SK-MEL-5 (cell line): ENCODE data around the gene CNST. TPM values are rescaled to one million over a fixed set of nuclear protein-coding genes. Genes with fewer than 3 reads are reported as not detected.

Source experiments
- DNase-seq: peaks from one replicate; pipeline ENCODE4 v3.0.0-alpha.2; 2016; ENCODE audit warnings: low read depth, low spot score
- in situ Hi-C: cut with HindIII; loops from 2 replicates; pipeline ENCODE4 v1.10.0; 2016; ENCODE audit warnings: low sequenced_read_pairs, high pct_unique_total_duplicates, low pct_unique_long_range_greater_than_20kb
- polyA plus RNA-seq, 2 experiments: library from polyadenylated mRNA; depleted of rRNA; stranded (reverse); fragments of >200 nt; gene quantifications; 2 replicates each; pipeline ENCODE4 v1.2.3, GENCODE V29; 2015
- total RNA-seq: library from RNA; depleted of rRNA; stranded (reverse); fragments of >200 nt; shearing (Covaris generic); gene quantifications from 2 replicates; pipeline ENCODE4 v1.2.3, GENCODE V29; 2014; rRNA removed

CNST gene
- 32.2 and 33.5 TPM in 2 replicates for total RNA-seq
- polyA plus RNA-seq (2015; cell fraction: cytosol; rRNA removed): 21.0 and 28.8 TPM in 2 replicates
- polyA plus RNA-seq (2015; cell fraction: nucleus; rRNA removed): 21.5 and 22.9 TPM in 2 replicates

GRCh38 chr1:246566128-246566812 is at the start of gene CNST, which contains the start of gene TFB2M:
Gene CNST (plus strand): TSS chr1:246566456. CDS start chr1:246591563, 25,107 bp downstream.
Gene TFB2M (minus strand): TSS chr1:246566261. CDS start chr1:246566138, 123 bp downstream.
- peak; percentile 99 for DNase-seq
- in situ Hi-C loops: no loop called here

- no peak for DNase-seq
- in situ Hi-C loops: no loop called here
These were observed 48.9 kb upstream of the CNST start for GRCh38 chr1:246517391-246517790.

GRCh38 chr1:246518456-246519205 is 47.6 kb upstream of the CNST start:
- in situ Hi-C loops: no loop called here

GRCh38 chr1:246519514-246519913 is 46.7 kb upstream of the CNST start:
- DNase-seq: no peak
- in situ Hi-C loops: no loop called here

More at GRCh38 chr1:246518456-246519205, 47.6 kb upstream of the CNST start:
- DNase-seq: no peak

DNA sequence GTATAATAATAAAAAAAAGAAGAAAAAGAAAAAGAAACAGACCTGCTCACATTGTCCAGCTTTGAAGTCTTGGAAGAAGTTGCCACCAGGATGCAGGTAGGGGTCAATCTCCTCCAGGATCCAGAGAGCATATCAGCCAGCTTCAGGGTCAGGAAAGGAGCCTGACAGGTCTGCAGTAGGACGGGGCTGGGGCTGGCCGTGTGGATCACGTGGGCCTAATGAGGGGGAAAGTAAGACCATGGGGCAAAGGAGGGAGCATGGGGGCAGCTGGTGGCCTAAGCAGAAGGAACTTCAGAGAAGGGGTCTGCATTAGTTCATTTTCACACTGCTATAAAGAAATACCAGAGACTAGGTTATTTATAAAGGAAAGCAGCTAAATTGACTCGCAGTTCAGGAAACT is 39.9 kb upstream of the CNST start:
- DNase-seq: no peak
- in situ Hi-C loops: loop anchor here (25.0 kb wide), 1 partner anchor 136 kb away; no protein-coding TSS in a partner anchor

- in situ Hi-C loops: loop anchor here (25.0 kb wide), 1 partner anchor 135 kb away; no protein-coding TSS in a partner anchor
- no peak for DNase-seq
These were observed 39.3 kb upstream of the CNST start for GRCh38 chr1:246526915-246527314.

DNA sequence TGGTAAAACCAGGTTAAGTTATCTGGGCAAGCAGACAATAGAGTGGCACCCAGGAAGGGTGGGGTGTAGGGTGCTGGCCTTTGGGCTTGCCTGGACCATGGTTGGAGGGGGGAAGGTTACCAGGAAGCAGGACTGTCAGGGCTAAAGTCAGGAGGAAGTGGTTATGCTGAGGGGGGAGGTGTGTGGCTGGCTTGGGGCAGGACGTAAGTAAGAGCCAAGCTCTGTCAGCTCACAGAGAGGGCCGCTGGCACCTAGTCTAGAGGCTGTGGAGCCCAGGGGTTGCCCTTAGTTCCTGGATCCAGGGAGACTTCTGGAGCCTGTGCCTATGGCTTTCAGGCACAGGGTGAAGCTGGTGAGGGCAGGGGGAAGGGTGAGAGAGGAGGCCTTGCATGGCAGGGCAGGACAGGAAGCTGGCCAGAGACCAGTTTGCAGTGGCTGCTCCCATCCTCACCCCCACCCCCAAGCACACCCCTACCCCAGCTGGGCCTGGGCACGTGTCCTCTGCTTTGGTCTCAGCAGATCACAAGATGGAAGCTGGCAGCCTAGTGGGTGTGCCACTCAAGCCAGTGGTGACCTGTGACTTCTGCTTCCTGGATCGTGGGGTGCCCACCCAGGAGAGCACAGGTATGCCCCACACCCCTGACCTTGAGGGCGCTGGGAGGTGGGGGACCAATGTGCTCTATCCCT is 38.7 kb upstream of the CNST start:
- in situ Hi-C loops: loop anchor here (25.0 kb wide), 1 partner anchor 135 kb away; no protein-coding TSS in a partner anchor
- no peak for DNase-seq

- DNase-seq: peak; percentile 47
- in situ Hi-C loops: loop anchor here (25.0 kb wide), 1 partner anchor 133 kb away; no protein-coding TSS in a partner anchor
These were observed 37.1 kb upstream of the CNST start for GRCh38 chr1:246528933-246529731.

- in situ Hi-C loops: loop anchor here (25.0 kb wide), 1 partner anchor 132 kb away; no protein-coding TSS in a partner anchor
- no peak for DNase-seq
These were observed 35.8 kb upstream of the CNST start for GRCh38 chr1:246530482-246530881.

- DNase-seq: no peak
- in situ Hi-C loops: loop anchor here (25.0 kb wide), 1 partner anchor 130 kb away; no protein-coding TSS in a partner anchor
These were observed 33.7 kb upstream of the CNST start for GRCh38 chr1:246532519-246532918.

GRCh38 chr1:246533371-246533905 is 32.8 kb upstream of the CNST start:
- in situ Hi-C loops: loop anchor here (25.0 kb wide), 1 partner anchor 129 kb away; no protein-coding TSS in a partner anchor
- DNase-seq: no peak

DNA sequence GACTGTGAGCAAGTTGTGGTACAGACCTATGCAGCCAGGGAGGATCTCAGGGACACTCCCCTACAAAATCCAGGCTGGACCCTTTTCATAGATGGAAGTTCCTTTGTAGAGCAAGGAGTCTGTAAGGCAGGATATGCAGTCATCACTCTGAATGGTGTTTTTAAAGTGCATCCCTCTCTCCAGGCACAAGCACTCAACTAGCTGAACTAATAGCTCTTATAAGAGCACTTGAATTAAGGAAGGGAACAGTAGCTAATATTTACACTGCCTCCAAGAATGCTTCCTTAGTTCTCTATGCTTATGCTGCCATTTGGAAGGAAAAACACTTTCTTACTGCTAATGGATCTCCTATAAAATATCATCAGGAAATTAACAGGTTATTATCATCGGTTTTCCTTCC is 32.1 kb upstream of the CNST start:
- in situ Hi-C loops: loop anchor here (25.0 kb wide), 1 partner anchor 128 kb away; no protein-coding TSS in a partner anchor
- DNase-seq: no peak

- in situ Hi-C loops: loop anchor here (25.0 kb wide), 1 partner anchor 125 kb away; no protein-coding TSS in a partner anchor
- no peak for DNase-seq
These were observed 28.8 kb upstream of the CNST start for GRCh38 chr1:246537441-246537840.

GRCh38 chr1:246537887-246538286 is 28.4 kb upstream of the CNST start:
- in situ Hi-C loops: loop anchor here (25.0 kb wide), 1 partner anchor 124 kb away; no protein-coding TSS in a partner anchor
- DNase-seq: no peak

GRCh38 chr1:246540738-246541491 is 25.3 kb upstream of the CNST start:
- in situ Hi-C loops: loop anchor here (25.0 kb wide), 1 partner anchor 121 kb away; no protein-coding TSS in a partner anchor
- no peak for DNase-seq

GRCh38 chr1:246544001-246544400 is 22.3 kb upstream of the CNST start:
- DNase-seq: no peak
- in situ Hi-C loops: loop anchor here (25.0 kb wide), 1 partner anchor 118 kb away; no protein-coding TSS in a partner anchor
